ENCODE data around the gene B9D1. TPM values are rescaled to one million over a fixed set of nuclear protein-coding genes. Genes with fewer than 3 reads are reported as not detected.
A peak's percentile ranks its signal among the peaks of the same experiment; 100 is the strongest.

Gene B9D1
- total and polyA plus RNA-seq, 4 donors = 23.5 to 47.9 (median 26.0) TPM

DNA sequence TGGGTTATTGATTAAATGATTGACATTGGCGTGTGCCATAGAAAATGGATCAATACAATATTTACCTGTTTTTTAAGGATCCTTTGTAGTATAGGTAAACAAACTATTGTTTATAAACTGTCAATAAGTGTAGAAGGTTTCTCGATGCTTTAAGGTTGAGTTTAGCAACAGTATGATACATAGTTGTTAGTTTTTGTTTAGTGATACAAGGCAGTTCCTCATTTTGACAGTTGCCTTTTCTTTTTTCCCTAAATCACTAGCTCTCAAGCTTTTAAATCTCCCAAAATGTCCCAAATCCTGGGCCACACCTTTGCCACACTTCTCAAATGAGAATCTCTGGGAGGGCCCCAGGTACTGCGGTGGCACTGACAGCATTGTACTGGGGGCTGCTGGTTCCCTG, 68.1 kb downstream of the B9D1 start:
- ATAC-seq (ENCODE audit: insufficient read depth, low FRiP score) (no peak), DNase-seq (no peak)
- Histone ChIP-seq H3K27me3 (ENCODE audit: control insufficient read depth in 3 of 3, insufficient read depth in 3 of 3, low read length in 2 of 3) (no peaks in the 10 kb centered on the region), H3K9ac (ENCODE audit: insufficient read depth in 1 of 2, low read length in 2 of 2) (no peak overlapping the region), H3K4me3 (no peak overlapping the region), H3K36me3 (ENCODE audit: control insufficient read depth in 4 of 4, insufficient read depth in 4 of 4, low read length in 4 of 4) (peaks cover 0 to 2% (median 0%) of the 10 kb centered on the region in 4 donors), H3K27ac (ENCODE audit: low read depth in 1 of 2, low read length in 1 of 2) (no peak overlapping the region), H3K4me1 (ENCODE audit: control insufficient read depth in 5 of 5, insufficient read depth in 5 of 5, low read length in 5 of 5) (peaks cover 0 to 24% (median 16%) of the 10 kb centered on the region in 5 donors), H3K9me3 (ENCODE audit: control insufficient read depth in 4 of 4, insufficient read depth in 3 of 4, low read length in 3 of 4) (no peaks in the 10 kb centered on the region)
- TF ChIP-seq, protein P1, sequence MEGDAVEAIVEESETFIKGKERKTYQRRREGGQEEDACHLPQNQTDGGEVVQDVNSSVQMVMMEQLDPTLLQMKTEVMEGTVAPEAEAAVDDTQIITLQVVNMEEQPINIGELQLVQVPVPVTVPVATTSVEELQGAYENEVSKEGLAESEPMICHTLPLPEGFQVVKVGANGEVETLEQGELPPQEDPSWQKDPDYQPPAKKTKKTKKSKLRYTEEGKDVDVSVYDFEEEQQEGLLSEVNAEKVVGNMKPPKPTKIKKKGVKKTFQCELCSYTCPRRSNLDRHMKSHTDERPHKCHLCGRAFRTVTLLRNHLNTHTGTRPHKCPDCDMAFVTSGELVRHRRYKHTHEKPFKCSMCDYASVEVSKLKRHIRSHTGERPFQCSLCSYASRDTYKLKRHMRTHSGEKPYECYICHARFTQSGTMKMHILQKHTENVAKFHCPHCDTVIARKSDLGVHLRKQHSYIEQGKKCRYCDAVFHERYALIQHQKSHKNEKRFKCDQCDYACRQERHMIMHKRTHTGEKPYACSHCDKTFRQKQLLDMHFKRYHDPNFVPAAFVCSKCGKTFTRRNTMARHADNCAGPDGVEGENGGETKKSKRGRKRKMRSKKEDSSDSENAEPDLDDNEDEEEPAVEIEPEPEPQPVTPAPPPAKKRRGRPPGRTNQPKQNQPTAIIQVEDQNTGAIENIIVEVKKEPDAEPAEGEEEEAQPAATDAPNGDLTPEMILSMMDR (IDR thresholded peaks at IDR 0.05; ENCODE audit: control extremely low read depth, extremely low read depth) = no peak
- 83 to 85% methylated on average over 3 of the region's 3 CpGs for WGBS, 2 donors

Small RNA genes lying within 50 kb of the gene (small RNA-seq; reads per million reads assigned to genes)
- 10.9 reads per million, percentile 96 among the genes with 10 or more reads in this experiment for gene MIR1180 (ENCODE audit: low replicate concordance)

Other genes with a start within 250 kb of the B9D1 start
- gene GRAPL, start 235.1 kb downstream of the B9D1 start, total RNA-seq = 1 to 10 TPM; 3.9 to 8.1 TPM
- gene GRAPL, start 235.1 kb downstream of the B9D1 start, polyA plus RNA-seq = 1 to 10 TPM; 4.3 to 6.1 TPM
- gene EPN2, start 125.4 kb downstream of the B9D1 start, total RNA-seq = 10 to 100 TPM; 51.0 to 73.7 TPM
- 10 to 100 TPM; 16.7 to 23.8 TPM for gene EPN2, start 125.4 kb downstream of the B9D1 start, polyA plus RNA-seq
- gene MAPK7, start 15.8 kb upstream of the B9D1 start, total RNA-seq = 10 to 100 TPM; 21.6 to 45.7 TPM
- gene MAPK7, start 15.8 kb upstream of the B9D1 start, polyA plus RNA-seq = 10 to 100 TPM; 13.7 to 23.9 TPM
- gene MFAP4, start 24.5 kb upstream of the B9D1 start, total RNA-seq = 100 to 1,000 TPM; 108 to 156 TPM
- 10 to 100 TPM; 45.7 to 76.4 TPM for gene MFAP4, start 24.5 kb upstream of the B9D1 start, polyA plus RNA-seq
- gene RNF112, start 48.5 kb upstream of the B9D1 start, total RNA-seq = 1 to 10 TPM; 2.4 to 6.9 TPM
- 1 to 10 TPM; 3.0 to 3.6 TPM for gene RNF112, start 48.5 kb upstream of the B9D1 start, polyA plus RNA-seq
- 1 to 10 TPM in 1 of 2 donors, under 1 TPM in 1; 0.74 to 9.4 TPM for gene SLC47A1, start 171.1 kb upstream of the B9D1 start, total RNA-seq
- gene SLC47A1, start 171.1 kb upstream of the B9D1 start, polyA plus RNA-seq = 1 to 10 TPM; 1.8 to 2.8 TPM